Immature natural killer cell (primary cell): Measurements from ENCODE around the gene SETMAR. TPM values are rescaled to one million over a fixed set of nuclear protein-coding genes. Genes with fewer than 3 reads are reported as not detected.
A peak's percentile ranks its signal among the peaks of the same experiment; 100 is the strongest.
"Not testable (repeated sequence)": the region's sequence is repeated elsewhere in the genome, so short reads cannot be mapped to it uniquely, and the experiment has no call there.

Experiments
- DNase-seq, 3 donors: peaks; one replicate each; pipeline ENCODE4 v3.0.0; 2022; ENCODE audit warnings: mixed read lengths in 1 of 3
- H3K27ac Mint-ChIP-seq, 6 donors: one replicate each; pipeline ENCODE4 v1.8.0; 2020; ENCODE audit warnings: mixed read lengths in 6 of 6, mild to moderate bottlenecking in 5 of 6, inconsistent platforms in 4 of 6, moderate library complexity in 3 of 6
- H3K27me3 Mint-ChIP-seq, 3 donors: one replicate each; pipeline ENCODE4 v1.8.0; 2020 to 2021; ENCODE audit warnings: low read depth in 3 of 3, mild to moderate bottlenecking in 3 of 3, mixed read lengths in 3 of 3, moderate library complexity in 3 of 3, inconsistent platforms in 1 of 3
- H3K36me3 Mint-ChIP-seq, 3 donors: one replicate each; pipeline ENCODE4 v1.8.0; 2020; ENCODE audit warnings: mixed read lengths in 3 of 3, inconsistent platforms in 2 of 3, mild to moderate bottlenecking in 2 of 3
- H3K4me1 Mint-ChIP-seq, 2 donors: one replicate each; pipeline ENCODE4 v1.8.0; 2020; ENCODE audit warnings: inconsistent platforms in 2 of 2, mild to moderate bottlenecking in 2 of 2, mixed read lengths in 2 of 2, moderate library complexity in 1 of 2
- H3K4me3 Mint-ChIP-seq, 5 donors: one replicate each; pipeline ENCODE4 v1.8.0; 2020; ENCODE audit warnings: mild to moderate bottlenecking in 5 of 5, mixed read lengths in 5 of 5, inconsistent platforms in 3 of 5, moderate library complexity in 3 of 5
- H3K9me3 Mint-ChIP-seq, 6 donors: one replicate each; pipeline ENCODE4 v1.8.0; 2020; ENCODE audit warnings: mild to moderate bottlenecking in 6 of 6, mixed read lengths in 6 of 6, inconsistent platforms in 4 of 6, moderate library complexity in 3 of 6
- polyA plus RNA-seq, 3 donors: library from polyadenylated mRNA; unstranded; fragments of 300-500 nt; fragmentation: Illumina TruSeq; gene quantifications; one replicate each; pipeline ENCODE4 v1.2.3, GENCODE V29; 2021

SETMAR gene
- polyA plus RNA-seq, 3 donors from 2014 or later: 9.8 to 11.1 (median 10.4) TPM

- peaks cover 0 to 2% (median 0%) of the 10 kb centered on the region in 3 donors for H3K27me3 Mint-ChIP-seq
- H3K4me3 Mint-ChIP-seq: no peak overlapping the region
- H3K27ac Mint-ChIP-seq: no peak overlapping the region
- H3K9me3 Mint-ChIP-seq: peaks cover 0 to 4% (median 1%) of the 10 kb centered on the region in 6 donors
- no peaks in the 10 kb centered on the region for H3K4me1 Mint-ChIP-seq
- no peak for DNase-seq
- H3K36me3 Mint-ChIP-seq: peaks cover 5 to 9% (median 7%) of the 10 kb centered on the region in 3 donors
Measured at GRCh38 chr3:4323246-4324027, 20.3 kb downstream of the SETMAR start.

- no peak overlapping the region for H3K4me3 Mint-ChIP-seq
- peaks cover 11 to 15% (median 15%) of the 10 kb centered on the region in 3 donors for H3K36me3 Mint-ChIP-seq
- DNase-seq: no peak
- H3K27ac Mint-ChIP-seq: no peak overlapping the region
- H3K27me3 Mint-ChIP-seq: peaks cover 0 to 6% (median 0%) of the 10 kb centered on the region in 3 donors
- peaks cover 3 to 8% of the 10 kb centered on the region in 2 donors for H3K4me1 Mint-ChIP-seq
- peaks cover 0 to 16% (median 8%) of the 10 kb centered on the region in 6 donors for H3K9me3 Mint-ChIP-seq
Measured at GRCh38 chr3:4326868-4327267, 23.7 kb downstream of the SETMAR start.

GRCh38 chr3:4329806-4330205, 26.6 kb downstream of the SETMAR start:
- H3K4me1 Mint-ChIP-seq, H3K4me3 Mint-ChIP-seq, H3K27me3 Mint-ChIP-seq, DNase-seq, H3K27ac Mint-ChIP-seq: not testable (repeated sequence)
- H3K9me3 Mint-ChIP-seq: peaks cover 0 to 16% (median 8%) of the 10 kb centered on the region in 6 donors
- peaks cover 11 to 15% (median 15%) of the 10 kb centered on the region in 3 donors for H3K36me3 Mint-ChIP-seq

GRCh38 chr3:4332111-4332510, 28.9 kb downstream of the SETMAR start:
- Mint-ChIP-seq H3K27me3 (peaks cover 0 to 6% (median 0%) of the 10 kb centered on the region in 3 donors), H3K36me3 (peaks cover 9 to 13% (median 13%) of the 10 kb centered on the region in 3 donors), H3K4me1 (peaks cover 3 to 8% of the 10 kb centered on the region in 2 donors), H3K27ac (no peak overlapping the region), H3K9me3 (peaks cover 0 to 16% (median 8%) of the 10 kb centered on the region in 6 donors), H3K4me3 (no peak overlapping the region)
- no peak for DNase-seq

- Mint-ChIP-seq H3K4me1 (peaks cover 3 to 8% of the 10 kb centered on the region in 2 donors), H3K4me3 (no peak overlapping the region), H3K27ac (no peak overlapping the region), H3K27me3 (peaks cover 0 to 6% (median 0%) of the 10 kb centered on the region in 3 donors), H3K36me3 (peaks cover 8 to 11% (median 10%) of the 10 kb centered on the region in 3 donors), H3K9me3 (peaks cover 0 to 16% (median 8%) of the 10 kb centered on the region in 6 donors)
- no peak for DNase-seq
Measured at GRCh38 chr3:4332574-4332973, 29.4 kb downstream of the SETMAR start.

- H3K36me3 Mint-ChIP-seq: peaks cover 8 to 11% (median 10%) of the 10 kb centered on the region in 3 donors
- peaks cover 0 to 6% (median 0%) of the 10 kb centered on the region in 3 donors for H3K27me3 Mint-ChIP-seq
- no peak overlapping the region for H3K4me3 Mint-ChIP-seq
- no peak overlapping the region for H3K27ac Mint-ChIP-seq
- DNase-seq: no peak
- H3K4me1 Mint-ChIP-seq: peaks cover 3 to 8% of the 10 kb centered on the region in 2 donors
- H3K9me3 Mint-ChIP-seq: peaks cover 0 to 16% (median 7%) of the 10 kb centered on the region in 6 donors
Measured at GRCh38 chr3:4332991-4333390, 29.8 kb downstream of the SETMAR start.

GRCh38 chr3:4334548-4334947, 31.4 kb downstream of the SETMAR start:
- peaks cover 7 to 8% (median 8%) of the 10 kb centered on the region in 3 donors for H3K36me3 Mint-ChIP-seq
- H3K27ac Mint-ChIP-seq: no peak overlapping the region
- peaks cover 3 to 8% of the 10 kb centered on the region in 2 donors for H3K4me1 Mint-ChIP-seq
- DNase-seq: no peak
- H3K27me3 Mint-ChIP-seq: no peaks in the 10 kb centered on the region
- H3K4me3 Mint-ChIP-seq: no peak overlapping the region
- peaks cover 0 to 8% (median 5%) of the 10 kb centered on the region in 6 donors for H3K9me3 Mint-ChIP-seq

- no peaks in the 10 kb centered on the region for H3K27me3 Mint-ChIP-seq
- H3K4me1 Mint-ChIP-seq: peaks cover 6 to 9% of the 10 kb centered on the region in 2 donors
- no peak overlapping the region for H3K27ac Mint-ChIP-seq
- H3K9me3 Mint-ChIP-seq: no peaks in the 10 kb centered on the region
- no peak for DNase-seq
- H3K36me3 Mint-ChIP-seq: no peaks in the 10 kb centered on the region
- no peak overlapping the region for H3K4me3 Mint-ChIP-seq
Measured at GRCh38 chr3:4335840-4336562, 32.8 kb downstream of the SETMAR start.

GRCh38 chr3:4336850-4337546, 33.8 kb downstream of the SETMAR start:
- Mint-ChIP-seq H3K27ac (no peak overlapping the region), H3K9me3 (no peaks in the 10 kb centered on the region), H3K27me3 (no peaks in the 10 kb centered on the region), H3K36me3 (no peaks in the 10 kb centered on the region), H3K4me3 (no peak overlapping the region), H3K4me1 (peaks cover 6 to 9% of the 10 kb centered on the region in 2 donors)
- DNase-seq: no peak

- no peaks in the 10 kb centered on the region for H3K27me3 Mint-ChIP-seq
- H3K27ac Mint-ChIP-seq: no peak overlapping the region
- no peak overlapping the region for H3K4me3 Mint-ChIP-seq
- H3K4me1 Mint-ChIP-seq: peaks cover 6 to 9% of the 10 kb centered on the region in 2 donors
- no peak for DNase-seq
- no peaks in the 10 kb centered on the region for H3K36me3 Mint-ChIP-seq
- no peaks in the 10 kb centered on the region for H3K9me3 Mint-ChIP-seq
Measured at GRCh38 chr3:4338751-4339150, 35.6 kb downstream of the SETMAR start.

GRCh38 chr3:4340077-4340410, 36.9 kb downstream of the SETMAR start:
- DNase-seq: no peak
- H3K4me1 Mint-ChIP-seq: peaks cover 6 to 9% of the 10 kb centered on the region in 2 donors
- H3K9me3 Mint-ChIP-seq: no peaks in the 10 kb centered on the region
- H3K4me3 Mint-ChIP-seq: no peak overlapping the region
- peaks cover 0 to 5% (median 0%) of the 10 kb centered on the region in 3 donors for H3K36me3 Mint-ChIP-seq
- no peak overlapping the region for H3K27ac Mint-ChIP-seq
- no peaks in the 10 kb centered on the region for H3K27me3 Mint-ChIP-seq

GRCh38 chr3:4340411-4341335, 37.5 kb downstream of the SETMAR start:
- Mint-ChIP-seq H3K27me3 (peaks cover 0 to 2% (median 0%) of the 10 kb centered on the region in 3 donors), H3K4me1 (peaks cover 6 to 9% of the 10 kb centered on the region in 2 donors), H3K4me3 (peak overlapping the region in 1 of 5 donors; percentile 51), H3K9me3 (no peaks in the 10 kb centered on the region), H3K36me3 (peaks cover 0 to 5% (median 0%) of the 10 kb centered on the region in 3 donors), H3K27ac (no peak overlapping the region)
- DNase-seq: no peak

GRCh38 chr3:4341336-4341675, 38.1 kb downstream of the SETMAR start:
- Mint-ChIP-seq H3K36me3 (peaks cover 0 to 5% (median 0%) of the 10 kb centered on the region in 3 donors), H3K27ac (no peak overlapping the region), H3K4me1 (peaks cover 6 to 9% of the 10 kb centered on the region in 2 donors), H3K9me3 (no peaks in the 10 kb centered on the region), H3K4me3 (no peak overlapping the region), H3K27me3 (peaks cover 0 to 2% (median 0%) of the 10 kb centered on the region in 3 donors)
- DNase-seq: no peak
